Tibial nerve (tissue), 4 donors: ENCODE measurements around the gene UBB. TPM values are rescaled to one million over a fixed set of nuclear protein-coding genes. Genes with fewer than 3 reads are reported as not detected.

Source experiments
- DNase-seq, 2 donors: peaks; one replicate each; pipeline ENCODE4 v3.0.0-alpha.2; 2019; ENCODE audit warnings: low spot score in 2 of 2
- H3K27ac ChIP-seq, 4 donors: fragments of 200-600 bp; sonication (generic) in 3 of 4; one replicate each; pipeline ENCODE4 v1.5.1; 2017 to 2019; ENCODE audit warnings: mild to moderate bottlenecking in 1 of 4
- H3K27me3 ChIP-seq, 2 donors: fragments of 200-600 bp; sonication (generic) in 1 of 2; one replicate each; pipeline versions ENCODE4 v1.5.1 to v1.6.0; 2017 to 2019
- H3K36me3 ChIP-seq, 3 donors: fragments of 200-600 bp; sonication (generic); one replicate each; pipeline ENCODE4 v1.5.1; 2018 to 2019
- H3K4me1 ChIP-seq, 4 donors: fragments of 200-600 bp; sonication (generic) in 3 of 4; one replicate each; pipeline ENCODE4 v1.5.1; 2017 to 2019
- H3K4me3 ChIP-seq, 4 donors: fragments of 200-600 bp; sonication (generic) in 3 of 4; one replicate each; pipeline ENCODE4 v1.5.1; 2017 to 2019; ENCODE audit warnings: mild to moderate bottlenecking in 1 of 4, moderate library complexity in 1 of 4
- H3K9me3 ChIP-seq, 4 donors: fragments of 200-600 bp; sonication (generic) in 3 of 4; one replicate each; pipeline ENCODE4 v1.5.1; 2017 to 2019
- EP300 ChIP-seq, 2 donors: sonication (generic); formaldehyde crosslinking; IDR thresholded peaks; one replicate each; pipeline ENCODE4 v1.6.1; 2017; ENCODE audit warnings: antibody characterized with exemption in 2 of 2, mild to moderate bottlenecking in 1 of 2
- POLR2A ChIP-seq, 2 donors: fragments of 450-650 bp; IDR thresholded peaks; one replicate each; pipeline ENCODE4 v1.6.1; 2017; ENCODE audit warnings: antibody characterized with exemption in 2 of 2, mild to moderate bottlenecking in 2 of 2, moderate library complexity in 2 of 2
- WGBS, 2 donors: methylation state at CpG; one replicate each; pipeline ENCODE4 v1.1.5; 2018; 5-methylcytosine and 5-hydroxymethylcytosine counted together
- total RNA-seq, 4 donors: library from RNA; depleted of rRNA; stranded (reverse); fragments of >200 nt; gene quantifications; one replicate each; pipeline ENCODE4 v1.1.0, GENCODE V29; 2016
- TF ChIP-seq, protein P1 (sequence below), 5 experiments: fragments of 200-600 bp in 3 of 5; fragments of 450-650 bp in 2 of 5; sonication (generic) in 3 of 5; IDR thresholded peaks; one replicate each; pipeline ENCODE4 v1.5.1; 2016 to 2019; ENCODE audit warnings: antibody characterized with exemption in 5 of 5, mild to moderate bottlenecking in 3 of 5, moderate library complexity in 2 of 5

Gene UBB
- total RNA-seq, 4 donors from 2014 or later, result 435 to 666 (median 472) TPM

DNA sequence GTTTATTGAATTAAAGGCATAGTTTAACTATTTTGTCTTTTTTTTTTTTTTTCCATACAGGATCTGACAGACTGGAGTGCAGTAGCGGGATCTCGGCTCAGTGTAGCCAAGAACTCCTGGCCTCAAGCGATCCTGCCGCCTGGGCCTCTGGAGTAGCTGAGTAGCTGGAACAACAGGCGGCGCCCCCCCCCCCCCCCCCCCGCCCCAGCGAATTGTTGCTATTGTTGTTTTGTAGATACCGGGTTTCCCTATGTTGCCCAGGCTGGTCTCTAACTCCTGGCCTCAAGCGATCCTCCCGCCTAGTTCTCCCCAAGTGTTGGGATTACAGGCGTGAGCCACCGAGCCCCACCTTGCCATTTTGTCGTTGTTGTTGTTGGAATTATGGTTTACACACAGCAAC, 26.3 kb upstream of the UBB start:
- 88 to 93% methylated on average over 13 to 14 of the region's 14 CpGs for WGBS, 2 donors
- Histone ChIP-seq H3K36me3 (peaks cover 0 to 3% (median 0%) of the 10 kb centered on the region in 3 donors), H3K4me3 (no peak overlapping the region), H3K27ac (no peak overlapping the region), H3K4me1 (peaks cover 0 to 14% (median 0%) of the 10 kb centered on the region in 4 donors), H3K27me3 (peaks cover 0 to 33% of the 10 kb centered on the region in 2 donors), H3K9me3 (no peaks in the 10 kb centered on the region)
- no peak for DNase-seq
- TF ChIP-seq, protein P1, sequence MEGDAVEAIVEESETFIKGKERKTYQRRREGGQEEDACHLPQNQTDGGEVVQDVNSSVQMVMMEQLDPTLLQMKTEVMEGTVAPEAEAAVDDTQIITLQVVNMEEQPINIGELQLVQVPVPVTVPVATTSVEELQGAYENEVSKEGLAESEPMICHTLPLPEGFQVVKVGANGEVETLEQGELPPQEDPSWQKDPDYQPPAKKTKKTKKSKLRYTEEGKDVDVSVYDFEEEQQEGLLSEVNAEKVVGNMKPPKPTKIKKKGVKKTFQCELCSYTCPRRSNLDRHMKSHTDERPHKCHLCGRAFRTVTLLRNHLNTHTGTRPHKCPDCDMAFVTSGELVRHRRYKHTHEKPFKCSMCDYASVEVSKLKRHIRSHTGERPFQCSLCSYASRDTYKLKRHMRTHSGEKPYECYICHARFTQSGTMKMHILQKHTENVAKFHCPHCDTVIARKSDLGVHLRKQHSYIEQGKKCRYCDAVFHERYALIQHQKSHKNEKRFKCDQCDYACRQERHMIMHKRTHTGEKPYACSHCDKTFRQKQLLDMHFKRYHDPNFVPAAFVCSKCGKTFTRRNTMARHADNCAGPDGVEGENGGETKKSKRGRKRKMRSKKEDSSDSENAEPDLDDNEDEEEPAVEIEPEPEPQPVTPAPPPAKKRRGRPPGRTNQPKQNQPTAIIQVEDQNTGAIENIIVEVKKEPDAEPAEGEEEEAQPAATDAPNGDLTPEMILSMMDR (IDR thresholded peaks at IDR 0.05), result no peak
- TF ChIP-seq EP300 (IDR thresholded peaks at IDR 0.05) (no peak), POLR2A (IDR thresholded peaks at IDR 0.05) (no peak)

DNA sequence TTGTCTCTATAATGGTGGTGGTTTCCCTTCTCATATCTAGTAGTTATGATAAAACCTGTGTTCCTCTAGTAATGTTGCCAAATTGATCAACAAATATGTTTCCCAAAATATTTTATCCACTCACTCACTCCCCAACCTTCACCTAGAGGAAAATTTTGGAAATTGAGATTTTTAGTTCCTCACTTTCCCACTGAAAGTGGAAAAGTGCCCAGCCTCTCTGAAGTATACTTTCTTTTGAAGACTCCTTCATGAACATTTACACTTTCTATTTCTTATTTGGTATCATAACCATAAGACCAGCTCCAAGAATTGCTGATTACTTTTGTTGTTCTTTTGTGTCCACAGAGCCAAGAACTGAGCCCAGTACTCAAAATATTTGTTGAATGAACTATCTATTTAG, 22.5 kb upstream of the UBB start:
- H3K9me3 ChIP-seq, result no peaks in the 10 kb centered on the region
- peaks cover 0 to 18% of the 10 kb centered on the region in 2 donors for H3K27me3 ChIP-seq
- no peak overlapping the region for H3K27ac ChIP-seq
- H3K4me1 ChIP-seq, result no peaks in the 10 kb centered on the region
- DNase-seq, result no peak
- TF ChIP-seq, protein P1 (IDR thresholded peaks at IDR 0.05), result no peak
- no peak for TF ChIP-seq POLR2A (IDR thresholded peaks at IDR 0.05)
- no peak for TF ChIP-seq EP300 (IDR thresholded peaks at IDR 0.05)
- H3K36me3 ChIP-seq, result no peaks in the 10 kb centered on the region
- H3K4me3 ChIP-seq, result no peak overlapping the region

DNA sequence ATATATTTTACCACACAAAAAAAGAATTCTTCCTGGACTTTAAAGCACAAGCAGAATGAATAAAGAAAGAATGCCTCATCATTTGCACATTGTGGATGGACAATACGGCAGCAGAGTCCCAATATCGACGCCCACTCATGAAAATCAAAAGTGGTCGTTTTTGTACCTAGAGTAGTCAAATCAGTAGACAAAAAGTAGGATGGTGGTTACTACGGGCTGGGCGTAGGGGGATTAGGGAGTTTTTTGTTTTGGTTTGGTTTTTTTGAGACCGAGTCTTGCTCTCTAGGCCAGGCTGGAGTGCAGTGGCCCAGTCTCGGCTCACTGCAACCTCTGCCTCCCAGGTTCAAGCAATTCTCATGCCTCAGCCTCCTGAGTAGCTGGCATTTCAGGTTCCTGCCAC, 19.0 kb upstream of the UBB start:
- H3K27ac ChIP-seq, result no peak overlapping the region
- no peak for DNase-seq
- WGBS, 2 donors, result 63 to 66% methylated on average over 8 of the region's 8 CpGs
- TF ChIP-seq, protein P1 (IDR thresholded peaks at IDR 0.05), result no peak
- TF ChIP-seq EP300 (IDR thresholded peaks at IDR 0.05), result no peak
- TF ChIP-seq POLR2A (IDR thresholded peaks at IDR 0.05), result no peak
- no peaks in the 10 kb centered on the region for H3K36me3 ChIP-seq
- no peak overlapping the region for H3K4me3 ChIP-seq
- H3K9me3 ChIP-seq, result no peaks in the 10 kb centered on the region
- H3K4me1 ChIP-seq, result peaks cover 0 to 7% (median 0%) of the 10 kb centered on the region in 4 donors
- no peaks in the 10 kb centered on the region for H3K27me3 ChIP-seq

DNA sequence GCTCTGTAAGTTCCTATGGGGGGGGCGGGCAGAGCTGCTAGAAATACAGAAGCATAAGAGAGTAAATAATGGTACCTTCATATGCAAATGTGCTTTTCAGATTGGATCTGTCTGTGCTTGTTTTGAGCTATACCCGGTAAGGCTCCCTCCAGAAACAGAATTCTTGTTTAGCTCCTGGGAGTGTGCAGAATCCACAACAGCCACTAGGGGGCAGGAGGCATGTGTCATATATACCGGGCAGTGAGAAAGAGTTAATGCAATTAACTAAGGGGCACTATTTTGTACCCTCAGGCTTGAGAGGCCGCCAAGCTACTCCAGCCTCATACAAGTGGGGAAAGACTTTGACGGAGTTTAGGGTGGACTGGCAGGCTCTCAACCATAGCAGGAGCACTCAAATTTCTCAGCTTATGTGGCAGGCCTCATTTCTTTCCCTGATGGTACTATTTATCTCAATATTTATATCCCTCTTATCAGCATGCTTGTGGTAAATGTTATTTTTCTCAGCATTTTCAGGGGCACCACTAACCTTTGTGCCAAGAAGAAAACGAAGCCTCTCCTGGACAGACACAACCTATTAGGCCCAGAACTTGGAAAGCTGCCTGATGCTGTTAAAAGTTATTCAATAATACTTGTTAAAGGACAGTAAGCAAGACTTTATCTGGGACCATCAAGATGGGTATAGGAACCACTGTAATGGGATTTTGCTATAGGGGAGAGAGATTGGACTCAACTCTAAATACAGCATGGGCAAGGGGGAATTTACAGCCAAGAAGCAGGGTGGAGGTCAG, 16.9 kb upstream of the UBB start:
- H3K9me3 ChIP-seq, result no peaks in the 10 kb centered on the region
- no peak overlapping the region for H3K4me3 ChIP-seq
- H3K27ac ChIP-seq, result peak overlapping the region in 1 of 4 donors; percentile 17
- TF ChIP-seq, protein P1 (IDR thresholded peaks at IDR 0.05), result peak; percentile 78 to 97 (median 83)
- TF ChIP-seq EP300 (IDR thresholded peaks at IDR 0.05) (peak in 1 of 2 donors; percentile 20), POLR2A (IDR thresholded peaks at IDR 0.05) (no peak)
- WGBS, 2 donors, result 8 to 10% methylated on average over 6 of the region's 6 CpGs
- no peaks in the 10 kb centered on the region for H3K27me3 ChIP-seq
- H3K4me1 ChIP-seq, result peaks cover 0 to 7% (median 0%) of the 10 kb centered on the region in 4 donors
- H3K36me3 ChIP-seq, result no peaks in the 10 kb centered on the region
- DNase-seq, result peak; percentile 61 to 89

DNA sequence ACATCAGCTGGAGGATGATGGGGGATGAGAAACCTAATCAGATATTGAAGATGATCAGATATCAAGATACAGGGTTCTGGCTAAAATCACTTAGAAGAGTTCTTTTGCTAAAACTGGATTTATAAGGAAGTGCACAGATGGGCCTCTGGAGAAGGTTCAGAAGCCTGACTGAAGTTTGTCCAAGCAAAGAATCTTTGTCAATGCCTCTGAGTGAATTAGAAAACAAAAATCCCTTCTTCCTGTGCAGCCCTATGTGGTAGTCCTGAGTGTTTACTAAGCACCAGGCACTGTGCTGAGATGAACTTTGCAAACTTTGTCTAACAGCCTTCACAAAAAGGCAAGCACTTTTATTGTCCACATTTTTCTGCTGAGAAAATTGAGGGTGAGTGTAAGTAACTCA, 16.3 kb upstream of the UBB start:
- TF ChIP-seq, protein P1 (IDR thresholded peaks at IDR 0.05), result no peak
- TF ChIP-seq POLR2A (IDR thresholded peaks at IDR 0.05) (no peak), EP300 (IDR thresholded peaks at IDR 0.05) (no peak)
- Histone ChIP-seq H3K4me3 (no peak overlapping the region), H3K36me3 (no peaks in the 10 kb centered on the region), H3K27me3 (no peaks in the 10 kb centered on the region), H3K4me1 (peaks cover 0 to 7% (median 0%) of the 10 kb centered on the region in 4 donors), H3K27ac (peak overlapping the region in 1 of 4 donors; percentile 17), H3K9me3 (no peaks in the 10 kb centered on the region)
- no peak for DNase-seq
